ENCODE measurements around the gene CTRB1.
A peak's percentile ranks its signal among the peaks of the same experiment; 100 is the strongest.

The CTRB1 gene

GRCh38 chr16:75250809-75251279 is 32.1 kb downstream of the CTRB1 start:
- peaks cover 61% of the 10 kb centered on the region for H3K4me1 ChIP-seq (ENCODE audit: insufficient read depth, insufficient read length)
- TF ChIP-seq SUZ12 (IDR thresholded peaks at IDR 0.05; ENCODE audit: extremely low read depth, insufficient read depth, insufficient read length) (no peak), YY1 (IDR thresholded peaks at IDR 0.05; ENCODE audit: insufficient read depth, insufficient read length) (no peak), ZNF274 (IDR thresholded peaks at IDR 0.05; ENCODE audit: low read depth, low read length) (no peak)
- peak overlapping the region; percentile 94 for H3K9ac ChIP-seq (ENCODE audit: insufficient read length, low read depth)
- H3K36me3 ChIP-seq (ENCODE audit: insufficient read depth, insufficient read length, low read length), result peaks cover 37% of the 10 kb centered on the region
- no peaks in the 10 kb centered on the region for H3K9me3 ChIP-seq (ENCODE audit: insufficient read depth, low read length)
- H3K27me3 ChIP-seq (ENCODE audit: insufficient read depth, insufficient read length), result no peaks in the 10 kb centered on the region
- no peak for DNase-seq (ENCODE audit: low read depth, low spot score)
- peak overlapping the region; percentile 83 for H3K4me3 ChIP-seq (ENCODE audit: insufficient read length, low read depth)

GRCh38 chr16:75251280-75252048 is 32.7 kb downstream of the CTRB1 start, which contains the start of gene BCAR1:
Gene BCAR1 (minus strand): TSS chr16:75251624. CDS start chr16:75251482, 142 bp downstream.
- H3K36me3 ChIP-seq (ENCODE audit: insufficient read depth, insufficient read length, low read length), result peaks cover 36% of the 10 kb centered on the region
- DNase-seq (ENCODE audit: low read depth, low spot score), result peak; percentile 84
- peaks cover 63% of the 10 kb centered on the region for H3K4me1 ChIP-seq (ENCODE audit: insufficient read depth, insufficient read length)
- TF ChIP-seq SUZ12 (IDR thresholded peaks at IDR 0.05; ENCODE audit: extremely low read depth, insufficient read depth, insufficient read length), result no peak
- no peak for TF ChIP-seq YY1 (IDR thresholded peaks at IDR 0.05; ENCODE audit: insufficient read depth, insufficient read length)
- TF ChIP-seq ZNF274 (IDR thresholded peaks at IDR 0.05; ENCODE audit: low read depth, low read length), result no peak
- peak within 1 kb of the TSS; percentile 83 for H3K4me3 ChIP-seq (ENCODE audit: insufficient read length, low read depth)
- H3K9me3 ChIP-seq (ENCODE audit: insufficient read depth, low read length), result no peaks in the 10 kb centered on the region
- no peaks in the 10 kb centered on the region for H3K27me3 ChIP-seq (ENCODE audit: insufficient read depth, insufficient read length)
- peak within 1 kb of the TSS; percentile 94 for H3K9ac ChIP-seq (ENCODE audit: insufficient read length, low read depth)

- DNase-seq (ENCODE audit: low read depth, low spot score), result no peak
- no peak for TF ChIP-seq ZNF274 (IDR thresholded peaks at IDR 0.05; ENCODE audit: low read depth, low read length)
- TF ChIP-seq SUZ12 (IDR thresholded peaks at IDR 0.05; ENCODE audit: extremely low read depth, insufficient read depth, insufficient read length), result no peak
- no peak for TF ChIP-seq YY1 (IDR thresholded peaks at IDR 0.05; ENCODE audit: insufficient read depth, insufficient read length)
- no peaks in the 10 kb centered on the region for H3K27me3 ChIP-seq (ENCODE audit: insufficient read depth, insufficient read length)
- H3K36me3 ChIP-seq (ENCODE audit: insufficient read depth, insufficient read length, low read length), result peaks cover 28% of the 10 kb centered on the region
- H3K4me1 ChIP-seq (ENCODE audit: insufficient read depth, insufficient read length), result peaks cover 62% of the 10 kb centered on the region
- H3K4me3 ChIP-seq (ENCODE audit: insufficient read length, low read depth), result peak overlapping the region; percentile 2
- H3K9ac ChIP-seq (ENCODE audit: insufficient read length, low read depth), result peak overlapping the region; percentile 75
- H3K9me3 ChIP-seq (ENCODE audit: insufficient read depth, low read length), result no peaks in the 10 kb centered on the region
Measured at GRCh38 chr16:75252049-75252864, 33.5 kb downstream of the CTRB1 start.

- Histone ChIP-seq H3K9me3 (ENCODE audit: insufficient read depth, low read length) (no peaks in the 10 kb centered on the region), H3K4me3 (ENCODE audit: insufficient read length, low read depth) (peak overlapping the region; percentile 3), H3K36me3 (ENCODE audit: insufficient read depth, insufficient read length, low read length) (peaks cover 24% of the 10 kb centered on the region), H3K27me3 (ENCODE audit: insufficient read depth, insufficient read length) (no peaks in the 10 kb centered on the region), H3K9ac (ENCODE audit: insufficient read length, low read depth) (peak overlapping the region; percentile 75), H3K4me1 (ENCODE audit: insufficient read depth, insufficient read length) (peaks cover 62% of the 10 kb centered on the region)
- no peak for TF ChIP-seq YY1 (IDR thresholded peaks at IDR 0.05; ENCODE audit: insufficient read depth, insufficient read length)
- no peak for TF ChIP-seq SUZ12 (IDR thresholded peaks at IDR 0.05; ENCODE audit: extremely low read depth, insufficient read depth, insufficient read length)
- no peak for TF ChIP-seq ZNF274 (IDR thresholded peaks at IDR 0.05; ENCODE audit: low read depth, low read length)
- DNase-seq (ENCODE audit: low read depth, low spot score), result peak; percentile 98
Measured at GRCh38 chr16:75252946-75253911, 34.4 kb downstream of the CTRB1 start.

- Histone ChIP-seq H3K9me3 (ENCODE audit: insufficient read depth, low read length) (no peaks in the 10 kb centered on the region), H3K9ac (ENCODE audit: insufficient read length, low read depth) (peak overlapping the region; percentile 7), H3K27me3 (ENCODE audit: insufficient read depth, insufficient read length) (no peaks in the 10 kb centered on the region), H3K36me3 (ENCODE audit: insufficient read depth, insufficient read length, low read length) (peaks cover 23% of the 10 kb centered on the region), H3K4me1 (ENCODE audit: insufficient read depth, insufficient read length) (peaks cover 62% of the 10 kb centered on the region), H3K4me3 (ENCODE audit: insufficient read length, low read depth) (no peak overlapping the region)
- TF ChIP-seq SUZ12 (IDR thresholded peaks at IDR 0.05; ENCODE audit: extremely low read depth, insufficient read depth, insufficient read length), result no peak
- TF ChIP-seq YY1 (IDR thresholded peaks at IDR 0.05; ENCODE audit: insufficient read depth, insufficient read length), result no peak
- no peak for DNase-seq (ENCODE audit: low read depth, low spot score)
Measured at GRCh38 chr16:75254359-75254837, 35.6 kb downstream of the CTRB1 start.

- Histone ChIP-seq H3K36me3 (ENCODE audit: insufficient read depth, insufficient read length, low read length) (peaks cover 25% of the 10 kb centered on the region), H3K27me3 (ENCODE audit: insufficient read depth, insufficient read length) (no peaks in the 10 kb centered on the region), H3K9ac (ENCODE audit: insufficient read length, low read depth) (peak overlapping the region; percentile 62), H3K9me3 (ENCODE audit: insufficient read depth, low read length) (no peaks in the 10 kb centered on the region), H3K4me3 (ENCODE audit: insufficient read length, low read depth) (no peak overlapping the region), H3K4me1 (ENCODE audit: insufficient read depth, insufficient read length) (peaks cover 57% of the 10 kb centered on the region)
- TF ChIP-seq ZNF274 (IDR thresholded peaks at IDR 0.05; ENCODE audit: low read depth, low read length), result no peak
- no peak for DNase-seq (ENCODE audit: low read depth, low spot score)
Measured at GRCh38 chr16:75256059-75256571, 37.3 kb downstream of the CTRB1 start.

All from NT2/D1 (cell line).